Activated CD4-positive, alpha-beta T cell treated with anti-CD3 and anti-CD28 coated beads, Interleukin-2, amount 50 U/mL, for 48 hours (primary cell): Measurements from ENCODE around the gene UBXN1.
"Not testable (repeated sequence)": the region's sequence is repeated elsewhere in the genome, so short reads cannot be mapped to it uniquely, and the experiment has no call there.

Experiments
- DNase-seq, 2 experiments: peaks; one replicate each; pipeline ENCODE4 v3.0.0-alpha.2; 2020

The UBXN1 gene

DNA sequence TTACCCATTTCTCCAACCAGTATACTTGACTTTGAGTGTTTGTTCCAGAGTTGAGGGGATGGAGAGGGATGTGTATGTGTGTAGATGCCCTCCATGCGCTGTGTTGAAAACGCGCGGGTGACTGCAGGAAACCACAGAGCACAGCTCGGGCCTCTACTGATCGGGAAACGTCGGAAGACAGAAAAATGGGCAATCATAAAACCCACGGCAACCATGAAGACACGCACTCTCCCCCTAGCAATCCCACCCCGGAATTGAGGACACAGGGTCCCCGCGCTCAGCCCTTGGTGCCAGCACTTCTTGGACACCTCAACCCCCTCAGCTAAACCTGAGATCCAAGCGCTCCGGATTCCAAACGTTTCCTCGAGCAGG lies 7.7 kb downstream of the UBXN1 start:
- no peak for DNase-seq

DNA sequence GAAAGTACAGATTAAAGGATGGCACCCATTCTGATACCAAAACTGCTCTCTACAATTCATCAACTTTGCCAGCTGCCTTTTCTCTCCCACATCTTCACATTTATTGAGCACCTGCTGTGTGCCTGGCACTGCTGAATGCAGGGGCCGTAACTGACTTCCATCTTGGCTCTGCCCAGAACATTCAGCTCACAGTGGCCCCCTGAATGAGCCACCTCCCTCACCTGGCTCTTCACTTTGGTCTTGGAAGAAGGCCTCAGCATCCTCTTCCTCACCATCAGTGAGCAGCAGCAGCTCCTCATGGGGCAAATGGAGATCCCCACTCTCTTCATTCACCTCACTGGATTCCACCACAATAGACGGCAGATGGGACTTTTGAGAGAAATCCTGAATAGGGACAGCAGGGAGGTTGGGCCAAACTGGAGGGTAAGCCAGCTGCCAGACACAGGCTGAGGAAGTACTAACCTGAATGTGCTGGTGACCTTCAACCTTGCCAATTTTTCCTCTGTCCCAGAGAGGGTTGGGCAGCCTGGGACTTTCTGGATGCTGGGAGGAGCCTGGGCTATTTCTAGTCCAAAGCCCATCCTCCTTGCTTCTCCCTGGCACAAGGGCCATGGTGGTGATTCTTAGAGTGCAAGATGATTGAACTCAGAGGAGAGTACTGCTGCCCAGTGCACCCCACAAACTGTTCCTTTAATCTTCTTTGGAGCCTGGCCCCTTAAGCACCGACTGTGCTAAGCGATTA lies 9.3 kb downstream of the UBXN1 start:
- no peak for DNase-seq

DNA sequence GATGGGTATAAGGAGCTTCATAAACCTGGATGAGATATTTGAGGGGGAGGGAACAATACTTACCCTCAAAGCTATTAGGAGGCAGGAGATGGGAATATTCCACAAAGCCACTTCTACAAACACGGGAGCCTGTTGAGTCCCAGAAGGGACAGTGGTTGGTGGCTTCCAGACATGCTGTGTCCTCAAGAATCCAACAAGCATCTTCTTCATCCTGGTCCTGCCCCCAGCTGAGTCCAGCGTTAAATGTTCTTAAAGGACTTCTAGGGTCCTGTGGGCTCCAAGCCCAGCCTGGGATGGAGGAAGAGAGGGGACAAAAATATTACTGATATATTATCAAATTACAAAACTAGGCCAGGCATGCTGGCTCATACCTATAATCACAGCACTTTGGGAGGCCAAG lies 11.4 kb downstream of the UBXN1 start:
- no peak for DNase-seq

DNA sequence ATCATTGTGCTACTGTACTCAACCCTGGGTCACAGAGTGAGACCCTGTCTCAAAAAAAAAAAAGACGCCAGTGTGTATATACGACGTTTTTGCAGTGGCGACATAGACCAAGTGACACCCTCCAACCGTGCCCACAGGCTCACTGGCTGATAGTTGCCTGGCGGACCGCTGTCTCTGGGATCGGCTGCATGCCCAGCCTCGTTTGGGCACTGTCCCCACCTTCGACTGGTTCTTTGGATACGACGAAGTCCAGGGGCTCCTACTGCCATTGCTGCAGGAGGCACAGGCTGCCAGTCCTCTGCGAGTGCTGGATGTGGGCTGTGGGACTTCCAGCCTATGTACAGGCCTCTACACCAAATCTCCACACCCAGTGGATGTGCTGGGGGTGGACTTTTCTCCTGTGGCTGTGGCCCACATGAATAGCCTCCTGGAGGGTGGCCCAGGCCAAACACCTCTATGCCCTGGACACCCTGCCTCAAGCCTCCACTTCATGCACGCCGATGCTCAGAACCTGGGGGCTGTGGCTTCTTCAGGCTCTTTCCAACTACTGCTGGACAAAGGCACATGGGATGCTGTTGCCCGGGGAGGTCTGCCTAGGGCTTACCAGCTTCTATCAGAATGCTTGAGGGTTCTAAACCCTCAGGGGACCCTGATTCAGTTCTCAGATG lies 12.5 kb downstream of the UBXN1 start:
- DNase-seq, result peak in 1 of 2 experiments; percentile 37

DNA sequence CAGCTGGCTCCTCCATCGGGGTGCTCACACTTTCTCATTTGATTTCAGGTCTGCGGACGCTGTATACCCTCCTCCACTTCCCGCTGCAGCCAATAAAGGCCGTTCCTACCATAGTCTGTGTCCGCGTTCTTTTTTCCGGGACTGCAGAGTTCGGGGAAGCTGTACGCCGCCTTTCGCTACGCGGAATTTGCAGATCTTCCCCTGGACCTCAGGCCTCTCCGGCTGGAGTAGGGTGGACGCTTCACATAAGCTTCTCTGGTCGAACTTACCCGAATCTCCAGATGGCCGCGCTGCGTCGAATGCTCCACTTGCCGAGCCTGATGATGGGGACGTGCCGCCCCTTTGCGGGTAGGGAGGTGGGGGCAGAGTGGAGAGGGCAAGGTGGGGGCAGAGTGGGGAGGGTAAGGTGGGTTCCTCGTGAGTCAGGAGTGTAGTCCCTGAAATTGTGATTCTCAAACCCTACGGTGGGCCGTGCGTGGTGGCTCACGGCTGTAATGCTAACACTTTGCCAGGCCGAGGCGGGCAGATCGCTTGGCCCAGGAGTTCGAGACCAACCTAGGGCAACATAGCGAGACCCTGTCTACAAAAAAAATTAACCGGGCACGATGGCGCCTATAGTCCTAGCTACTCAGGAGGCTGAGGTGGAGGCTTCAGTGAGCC lies 13.1 kb downstream of the UBXN1 start:
- peak; percentile 60 to 67 for DNase-seq

DNA sequence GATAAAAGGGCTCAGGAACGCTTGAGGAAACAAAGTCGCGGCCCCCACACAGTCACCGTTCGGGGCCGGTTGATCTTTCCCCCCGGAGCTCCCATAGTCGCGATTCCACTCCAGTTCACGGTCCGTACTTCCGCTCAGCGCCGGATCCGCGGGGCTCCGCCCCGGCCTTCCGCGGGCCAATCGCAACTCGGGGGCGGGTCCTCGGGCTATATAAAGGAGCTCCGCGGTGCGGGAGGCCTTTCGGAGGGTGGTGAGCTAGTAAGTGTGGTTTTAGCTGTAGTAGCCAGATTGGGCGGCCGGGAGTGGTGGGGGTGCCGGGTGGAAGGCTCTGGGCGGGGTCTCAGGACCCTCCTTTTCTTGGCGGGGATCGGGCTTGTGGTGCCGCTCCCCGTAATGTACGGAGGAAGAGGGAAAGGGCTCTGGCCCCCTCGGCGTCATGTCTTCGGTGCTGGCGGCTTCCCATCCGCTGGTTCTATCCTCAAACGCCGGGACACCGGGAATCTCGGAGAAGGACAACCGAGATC lies 13.7 kb downstream of the UBXN1 start, which contains the start of the genes C11orf98 and CSKMT:
TSS of gene C11orf98 (minus strand) at position 136 of the 524 bp plus-strand sequence. CDS start at position 95, 41 bp downstream.
TSS of gene CSKMT (plus strand) at position 238 of the 524 bp plus-strand sequence. CDS start 568 bp downstream, outside the sequence.
- peak; percentile 96 to 97 for DNase-seq

DNA sequence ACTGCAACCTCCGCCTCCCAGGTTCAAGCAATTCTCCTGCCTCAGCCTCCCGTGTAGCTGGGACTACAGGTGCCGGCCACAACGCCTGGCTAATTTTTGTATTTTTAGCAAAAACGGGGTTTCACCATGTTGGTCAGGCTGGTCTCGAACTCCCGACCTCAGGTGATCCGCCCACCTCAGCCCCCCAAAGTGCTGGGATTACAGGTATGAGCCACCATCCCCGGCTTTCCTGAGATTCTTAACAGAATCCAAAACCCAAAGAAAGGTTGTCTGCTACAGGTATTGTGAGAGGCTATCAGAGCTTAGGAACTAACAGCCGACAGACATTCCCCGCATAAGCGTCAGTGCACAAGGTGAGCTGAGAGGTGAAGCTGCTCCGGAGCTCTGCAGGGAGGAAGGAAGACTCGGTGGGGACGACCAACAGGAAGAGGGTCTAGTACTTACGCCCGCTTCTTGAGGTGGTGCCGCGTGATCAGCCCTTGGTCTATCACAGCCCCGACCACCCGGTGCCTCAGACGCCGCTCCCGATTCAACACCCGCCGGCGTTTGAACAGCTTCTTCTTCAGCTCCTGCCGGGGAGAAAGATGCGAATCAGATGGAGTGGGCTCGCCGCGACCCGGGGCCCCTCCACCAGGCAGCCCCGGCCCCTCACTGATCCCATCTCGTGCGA lies 14.3 kb downstream of the UBXN1 start:
- DNase-seq, result peak; percentile 59

DNA sequence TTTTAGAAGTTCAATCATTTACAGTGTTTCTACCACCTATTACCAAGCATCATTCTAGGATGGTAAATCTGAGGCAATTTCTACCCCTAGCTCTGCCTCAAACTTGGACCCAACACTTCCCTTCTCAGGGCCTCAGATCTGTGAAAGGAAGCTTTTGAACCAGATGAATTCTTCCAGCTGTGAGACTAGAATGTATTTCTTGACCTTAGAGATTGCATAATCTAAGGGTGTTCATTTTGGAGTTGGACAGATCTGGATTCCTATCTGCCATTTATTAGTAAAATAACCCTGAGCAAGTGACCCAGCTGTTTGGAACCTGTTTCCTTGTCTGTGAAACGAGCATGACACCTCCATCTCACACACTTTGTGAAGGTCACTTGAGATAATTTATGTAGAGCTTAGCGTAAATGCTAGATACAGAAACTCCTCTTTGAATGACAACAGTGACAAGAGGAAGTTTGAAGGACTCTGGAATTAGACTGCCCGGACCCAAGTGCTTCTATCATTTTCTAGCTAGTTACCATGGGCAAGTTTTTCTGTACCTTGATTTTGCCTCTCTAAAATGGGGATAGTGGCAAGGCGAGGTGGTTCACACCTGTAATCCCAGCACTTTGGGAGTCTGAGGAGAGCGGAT lies 22.0 kb downstream of the UBXN1 start:
- no peak for DNase-seq

DNA sequence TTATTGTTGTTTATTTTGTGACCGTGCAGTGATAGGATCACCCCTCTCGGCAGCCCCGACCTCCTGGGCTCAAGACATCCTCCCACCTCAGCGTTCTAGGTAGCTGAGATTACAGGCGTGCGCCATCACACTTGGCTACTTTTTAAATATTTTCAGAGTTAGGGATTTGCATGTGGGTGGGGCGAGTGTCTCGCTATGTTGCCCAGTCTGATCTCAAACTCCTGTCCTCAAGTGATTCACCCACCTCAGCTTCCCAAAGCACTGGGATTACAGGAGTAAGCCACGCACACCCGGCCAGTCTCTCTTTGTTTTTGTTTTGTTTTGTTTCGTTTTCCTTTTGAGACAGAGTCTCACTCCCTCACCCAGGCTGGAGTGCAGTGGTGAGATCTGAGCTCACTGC lies 24.6 kb downstream of the UBXN1 start:
- no peak for DNase-seq

DNA sequence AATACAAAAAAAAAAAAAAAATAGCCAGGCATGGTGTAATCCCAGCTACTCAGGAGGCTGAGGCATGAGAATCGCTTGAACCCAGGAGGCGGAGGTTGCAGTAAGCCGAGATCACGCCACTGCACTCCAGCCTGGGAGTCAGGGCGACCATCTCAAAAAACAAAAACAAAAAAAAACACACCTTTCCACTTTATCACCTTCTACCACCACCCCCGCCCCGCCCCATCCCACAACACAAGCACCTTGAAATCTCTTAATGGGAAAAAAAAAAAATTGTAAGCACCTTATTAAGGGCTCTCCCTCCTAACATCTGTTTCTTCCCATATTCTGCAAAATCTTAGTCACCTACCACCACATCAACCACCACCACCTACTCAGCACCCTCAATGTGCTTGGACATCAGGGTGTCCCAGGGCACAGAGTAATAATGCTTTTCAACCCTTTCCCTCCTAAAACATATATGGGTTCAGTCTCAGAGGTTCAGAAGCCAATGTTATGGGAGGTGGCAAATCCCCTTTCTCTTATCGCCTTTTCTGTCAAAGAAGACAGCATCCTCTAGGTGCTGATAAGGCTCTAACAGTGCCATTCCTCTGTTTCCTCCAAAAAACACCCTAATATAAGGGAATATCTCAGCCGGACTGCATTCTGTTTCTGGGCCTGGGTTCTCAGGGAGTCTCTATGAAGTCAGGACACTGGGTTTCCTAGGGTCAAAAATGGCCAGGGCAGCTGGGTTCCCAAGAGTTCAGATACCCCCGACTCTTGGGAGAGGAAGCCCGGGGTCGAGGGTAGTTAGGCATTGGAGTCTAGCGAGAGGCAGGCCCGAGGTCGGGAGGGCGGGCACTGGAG lies 26.5 kb downstream of the UBXN1 start:
- DNase-seq, result peak in 1 of 2 experiments; percentile 32

DNA sequence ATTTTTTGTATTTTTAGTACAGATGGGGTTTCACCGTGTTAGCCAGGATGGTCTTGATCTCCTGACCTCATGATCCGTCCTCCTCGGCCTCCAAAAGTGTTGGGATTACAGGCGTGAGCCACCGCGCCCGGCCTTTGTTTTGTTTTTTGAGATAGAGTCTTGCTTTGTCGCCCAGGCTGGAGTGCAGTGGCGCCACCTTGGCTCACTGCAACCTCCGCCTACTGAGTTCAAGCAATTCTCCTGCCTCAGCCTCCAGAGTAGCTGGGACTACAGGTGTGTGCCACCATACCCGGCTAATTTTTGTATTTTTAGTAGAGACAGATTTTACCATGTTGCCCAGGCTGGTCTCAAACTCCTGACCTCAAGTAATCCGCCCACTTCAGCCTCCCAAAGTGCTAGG lies 28.6 kb downstream of the UBXN1 start:
- DNase-seq, result not testable (repeated sequence)

DNA sequence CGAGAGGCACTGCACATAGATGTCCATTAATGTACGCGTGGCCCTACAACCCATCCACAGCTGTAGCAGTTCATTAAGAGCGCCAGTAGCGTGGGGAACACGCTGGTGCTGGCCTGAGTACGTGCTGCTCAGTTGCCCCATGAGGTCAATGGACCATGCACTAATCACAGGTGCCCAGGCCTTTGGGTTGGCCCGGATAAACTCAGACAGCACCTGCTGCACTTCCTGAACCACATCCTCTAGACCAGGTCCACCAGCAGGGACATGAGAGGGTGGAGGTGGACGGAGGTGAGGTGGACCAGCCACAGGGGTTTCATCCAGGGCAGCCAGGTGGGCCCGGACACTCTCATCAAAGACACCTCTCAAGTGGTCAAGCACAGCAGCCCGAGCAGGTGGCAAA lies 29.4 kb downstream of the UBXN1 start:
- DNase-seq, result no peak

DNA sequence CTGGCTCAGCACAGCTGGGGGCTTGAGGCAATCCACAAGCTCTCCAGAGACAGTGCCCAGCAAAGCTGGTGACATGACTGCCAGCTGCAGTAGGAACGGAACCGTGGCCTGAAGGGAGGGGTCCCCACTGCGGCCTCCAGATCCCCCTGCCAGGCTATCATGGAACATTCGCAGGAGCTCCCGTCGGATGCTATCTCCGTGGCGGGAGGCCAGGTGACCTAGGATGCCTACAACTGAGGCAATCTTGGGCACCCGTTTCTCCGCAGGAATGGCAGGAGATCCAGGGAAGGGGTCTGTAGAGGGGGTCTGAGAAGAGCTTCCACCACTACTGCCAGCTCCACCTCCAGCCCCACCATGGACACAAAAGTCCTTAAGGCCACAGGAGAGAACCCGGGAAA lies 29.9 kb downstream of the UBXN1 start:
- no peak for DNase-seq

DNA sequence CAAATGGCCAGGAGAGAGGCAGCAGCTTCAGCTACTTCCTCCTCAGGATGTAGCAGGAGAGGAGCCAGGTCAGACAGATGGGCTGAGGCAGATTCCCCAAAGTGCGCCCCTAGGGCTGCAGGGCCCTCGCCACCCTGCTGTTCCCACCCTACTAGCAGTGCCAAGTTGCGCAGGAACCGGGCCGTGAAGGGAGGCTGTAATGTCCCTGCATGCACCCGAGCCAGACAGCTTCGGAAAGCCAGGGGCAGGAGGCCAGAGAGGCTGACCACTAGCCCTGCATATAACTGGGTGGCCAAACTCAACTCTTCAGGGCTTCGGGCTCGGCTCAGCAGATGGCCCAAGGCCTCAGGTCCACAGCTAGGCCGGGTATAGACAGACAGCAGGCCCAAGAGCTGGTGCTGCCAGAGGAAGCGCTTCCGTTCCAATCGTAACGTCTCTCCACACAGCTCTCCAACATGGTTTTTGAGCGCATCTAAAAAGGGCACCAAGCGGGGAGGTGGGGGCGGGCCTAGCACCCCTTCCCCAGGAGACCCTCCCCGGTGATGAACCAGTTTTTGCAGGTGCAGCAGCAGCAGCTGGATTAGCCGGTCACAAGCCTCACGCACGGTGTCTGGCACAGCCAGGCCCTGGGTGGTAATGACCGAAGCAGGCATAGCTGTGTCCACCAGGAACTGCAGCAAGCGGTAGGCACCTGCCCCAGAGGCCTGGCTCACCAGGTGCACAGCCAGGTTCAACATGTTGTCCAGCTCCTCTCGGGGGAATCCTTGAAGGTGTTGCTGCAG lies 30.5 kb downstream of the UBXN1 start:
- DNase-seq, result no peak

DNA sequence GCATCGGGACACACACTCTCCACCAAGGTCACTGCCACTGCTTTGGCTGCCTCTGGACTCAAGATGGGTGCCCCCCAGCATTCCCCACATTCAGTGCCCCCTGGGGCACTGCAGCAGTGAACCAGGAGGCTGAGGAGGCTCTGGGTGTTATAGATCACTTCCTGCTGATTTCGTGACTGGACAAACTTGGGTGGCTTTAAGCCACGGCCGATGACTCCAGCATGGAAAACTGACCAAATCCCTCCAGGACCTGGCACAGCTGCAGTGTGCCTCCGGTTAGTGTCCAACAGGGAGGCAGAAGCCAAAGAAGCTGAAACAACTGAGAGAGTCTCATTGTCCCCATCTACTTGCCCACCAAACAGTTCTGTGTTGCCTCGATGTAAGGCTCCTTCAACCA lies 31.3 kb downstream of the UBXN1 start:
- no peak for DNase-seq

DNA sequence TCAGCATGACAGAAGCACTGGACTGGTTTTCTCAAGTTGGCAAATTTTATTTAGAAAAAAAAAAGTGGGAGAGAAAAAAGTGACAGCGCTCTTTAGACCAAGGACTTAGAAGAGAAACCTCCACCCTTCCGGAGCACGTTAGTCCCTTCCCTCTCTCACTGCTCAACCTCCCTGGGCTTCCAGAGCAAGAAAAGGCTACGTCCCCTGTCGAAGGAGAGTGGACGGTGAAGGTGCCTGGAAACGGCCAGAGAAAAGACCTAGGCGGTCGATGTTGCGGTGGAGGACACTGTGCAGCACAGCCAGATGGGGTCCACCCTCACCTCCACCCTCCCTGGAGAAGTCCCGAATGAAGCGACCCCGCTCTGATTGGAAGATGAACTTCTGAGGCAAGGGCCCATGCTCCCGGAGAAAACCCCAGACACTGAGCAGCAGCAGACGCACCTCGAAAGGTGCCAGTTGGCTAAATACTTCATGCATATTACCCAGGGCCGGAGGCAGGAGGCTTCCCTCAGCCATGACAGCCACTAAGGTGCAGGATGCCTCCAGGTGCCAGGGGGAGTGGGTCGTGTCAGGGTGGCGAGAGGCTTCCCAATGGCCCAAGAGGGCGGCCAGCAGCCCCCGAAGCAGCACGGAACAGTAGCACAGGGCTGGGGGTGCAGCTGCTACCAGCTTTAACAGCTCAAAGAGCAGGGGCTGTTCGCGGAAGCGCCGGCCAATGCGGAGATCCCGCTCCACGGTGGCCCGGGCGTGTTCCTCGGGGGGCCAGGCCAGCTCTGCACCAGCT lies 31.9 kb downstream of the UBXN1 start:
- no peak for DNase-seq

DNA sequence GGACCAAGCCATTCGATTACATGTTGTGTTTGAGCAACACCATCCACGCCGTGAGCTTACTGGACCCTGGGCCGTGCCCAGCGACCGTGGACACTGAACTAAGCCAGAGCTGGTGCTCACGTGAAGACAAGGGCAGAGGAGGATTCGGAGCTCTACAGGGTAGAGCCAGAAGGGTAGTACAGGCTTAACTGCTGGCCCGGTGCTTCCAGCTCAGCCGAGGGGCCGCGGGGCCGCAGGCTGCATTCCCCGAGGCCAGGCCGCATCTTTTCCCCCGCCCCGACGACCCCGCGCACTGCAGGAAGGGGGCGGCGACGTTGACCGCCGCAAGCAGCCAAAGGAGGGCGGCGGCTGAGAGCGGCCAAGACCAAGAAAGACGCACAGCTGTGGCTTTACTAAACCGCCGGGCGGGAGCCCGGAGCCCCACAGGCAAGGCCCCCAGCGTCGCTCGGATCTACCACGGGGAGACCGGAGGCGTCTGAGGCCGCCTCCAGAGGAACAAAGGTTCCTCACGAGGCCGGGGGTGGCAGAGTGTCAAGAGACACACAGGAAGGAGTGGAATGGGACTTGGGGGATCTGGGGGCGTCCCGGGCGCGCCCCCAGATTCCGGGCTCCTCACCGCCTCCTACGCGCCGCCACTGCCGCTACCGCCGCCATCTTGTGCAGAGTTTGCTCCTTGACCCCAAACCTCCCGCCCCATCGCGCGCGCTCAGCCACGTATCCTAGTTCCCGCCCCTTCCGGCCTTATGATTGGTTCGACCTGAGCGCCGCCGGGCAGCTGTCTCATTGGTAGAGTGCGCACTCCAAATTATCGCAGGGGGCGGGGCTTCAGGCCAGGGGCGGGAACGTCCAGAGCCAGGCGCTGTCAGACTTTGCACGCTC lies 32.7 kb downstream of the UBXN1 start, which contains the start of gene GANAB:
TSS of gene GANAB (minus strand) at position 668 of the 879 bp plus-strand sequence. CDS start at position 654, 14 bp downstream.
- peak; percentile 100 for DNase-seq

DNA sequence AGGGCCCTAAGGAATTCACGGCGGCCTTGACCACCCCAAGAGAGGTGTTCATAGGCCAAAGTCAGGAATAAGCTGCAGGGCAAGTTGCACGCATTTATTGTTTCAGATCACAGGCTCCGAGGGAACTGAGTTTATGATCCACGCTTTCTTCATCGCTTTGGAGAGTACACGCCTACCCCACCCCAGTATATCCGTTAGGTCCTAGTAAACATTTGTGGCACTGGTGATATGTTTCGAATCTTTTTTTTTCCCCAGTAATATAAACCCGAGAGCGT lies 33.3 kb downstream of the UBXN1 start:
- no peak for DNase-seq

DNA sequence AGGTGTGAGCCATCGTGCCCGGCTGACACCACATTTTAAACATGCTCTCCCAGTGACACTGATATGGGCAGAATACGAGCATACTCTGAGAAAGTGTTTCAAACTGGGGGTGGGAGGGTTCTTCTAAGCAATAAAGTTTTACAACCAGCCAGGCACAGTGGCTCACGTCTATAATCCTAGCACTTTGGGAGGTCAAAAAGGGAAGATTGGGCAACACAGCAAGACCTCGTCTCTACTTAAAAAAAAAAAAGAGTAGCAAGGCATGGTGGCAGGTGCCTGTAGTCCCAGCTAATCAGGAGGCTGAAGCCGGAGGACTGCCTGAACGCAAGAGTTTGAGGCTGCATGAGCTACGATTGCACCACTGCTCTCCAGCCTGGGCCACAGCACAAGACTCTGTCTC lies 34.7 kb downstream of the UBXN1 start:
- no peak for DNase-seq
